AG10803 (cell line): ENCODE results near the gene OSBPL3.

Experiments
- DNase-seq: peaks from one replicate; pipeline ENCODE4 v3.0.0; 2010; ENCODE audit warnings: low read depth
- H3K4me3 ChIP-seq: 2 replicates; pipeline ENCODE4 v1.5.1; 2011; ENCODE audit warnings: mild to moderate bottlenecking, low read length, control low read depth
- CTCF ChIP-seq: conservative IDR thresholded peaks from 2 replicates; pipeline ENCODE4 v1.5.1; 2011; ENCODE audit warnings: mild to moderate bottlenecking, low read length, control low read depth, inconsistent platforms

The OSBPL3 gene

GRCh38 chr7:24858108-24858977, 121.6 kb downstream of the OSBPL3 start:
- TF ChIP-seq CTCF, result no peak
- DNase-seq, result no peak

GRCh38 chr7:24857623-24858022, 122.4 kb downstream of the OSBPL3 start:
- H3K4me3 ChIP-seq, result no peak overlapping the region
- no peak for TF ChIP-seq CTCF
- DNase-seq, result no peak

More at GRCh38 chr7:24858108-24858977, 121.6 kb downstream of the OSBPL3 start:
- no peak overlapping the region for H3K4me3 ChIP-seq

GRCh38 chr7:24854866-24855265, 125.1 kb downstream of the OSBPL3 start:
- H3K4me3 ChIP-seq, result no peak overlapping the region
- DNase-seq, result peak; percentile 88
- no peak for TF ChIP-seq CTCF

GRCh38 chr7:24851786-24852185, 128.2 kb downstream of the OSBPL3 start:
- DNase-seq, result peak; percentile 29
- TF ChIP-seq CTCF, result no peak
- no peak overlapping the region for H3K4me3 ChIP-seq

- H3K4me3 ChIP-seq, result no peak overlapping the region
- no peak for TF ChIP-seq CTCF
- no peak for DNase-seq
Observed at GRCh38 chr7:24848878-24849277, 131.1 kb downstream of the OSBPL3 start.

GRCh38 chr7:24847754-24848153, 132.2 kb downstream of the OSBPL3 start:
- DNase-seq, result no peak
- TF ChIP-seq CTCF, result no peak
- no peak overlapping the region for H3K4me3 ChIP-seq

- H3K4me3 ChIP-seq, result no peak overlapping the region
- DNase-seq, result no peak
- TF ChIP-seq CTCF, result no peak
Observed at GRCh38 chr7:24843821-24844434, 136.1 kb downstream of the OSBPL3 start.
